Measurements from ENCODE around the gene GABPB1.
"Not testable (repeated sequence)": the region's sequence is repeated elsewhere in the genome, so short reads cannot be mapped to it uniquely, and the experiment has no call there.

The GABPB1 gene

DNA sequence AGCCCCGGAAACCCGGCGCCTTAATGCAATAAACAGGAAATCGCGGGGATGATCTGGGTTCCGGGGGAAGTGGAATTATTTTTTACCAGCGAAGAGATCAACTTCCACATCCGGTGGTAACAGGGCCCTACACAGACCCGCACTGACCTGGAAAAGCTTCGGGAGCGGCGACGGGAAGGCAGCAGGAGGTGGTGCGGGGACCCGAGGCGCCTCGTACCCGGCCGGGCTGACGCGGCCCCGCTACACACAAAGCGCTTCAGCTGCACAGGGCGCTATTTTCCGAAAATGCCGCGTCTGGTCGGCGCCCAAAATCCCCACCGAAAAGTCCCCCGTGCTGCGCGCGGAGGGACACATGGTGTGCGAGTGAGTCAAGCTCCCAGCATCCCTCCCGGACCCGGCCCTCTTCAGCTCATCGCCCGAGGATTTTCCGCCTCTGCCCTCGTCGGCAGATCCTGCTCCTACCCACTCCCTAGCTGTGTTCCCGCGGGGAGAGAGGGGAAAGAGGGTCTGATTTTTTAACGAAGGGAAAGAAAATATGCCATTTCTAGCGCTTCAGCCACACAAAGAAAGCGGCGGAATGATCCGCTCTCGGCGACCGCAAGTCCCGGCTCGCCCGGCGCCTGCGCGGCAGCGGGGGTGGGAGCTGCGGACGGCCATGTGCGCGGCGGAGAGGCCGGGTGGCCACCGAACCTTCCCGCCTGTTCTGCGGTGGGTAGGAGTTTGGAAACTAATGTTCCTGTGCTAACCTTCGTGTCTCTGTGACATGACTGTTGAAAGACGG is at the start of gene GABPB1:
GABPB1 (minus strand) TSS at position 361 of the 781 bp plus-strand sequence. CDS start 45,400 bp downstream, outside the sequence.
- peak; percentile 95 for DNase-seq

DNA sequence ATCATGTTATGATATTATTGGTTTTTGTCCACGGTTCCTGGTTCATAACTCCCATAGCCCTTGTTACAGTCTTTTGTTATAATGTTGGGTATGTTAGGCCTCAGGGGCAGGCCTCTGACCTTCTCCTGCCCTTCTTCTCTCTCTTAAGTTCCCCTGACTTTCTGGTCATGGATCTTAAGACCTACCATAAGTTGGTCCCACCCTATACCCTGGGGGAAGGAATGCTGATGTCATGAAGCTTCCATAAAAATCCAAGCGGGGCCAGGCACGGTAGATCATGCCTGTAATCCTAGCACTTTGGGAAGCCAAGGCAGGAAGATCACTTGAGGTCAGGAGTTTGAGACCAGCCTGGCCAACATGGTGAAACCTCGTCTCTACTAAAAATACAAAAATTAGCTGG is 36.6 kb upstream of the GABPB1 start:
- not testable (repeated sequence) for DNase-seq

DNA sequence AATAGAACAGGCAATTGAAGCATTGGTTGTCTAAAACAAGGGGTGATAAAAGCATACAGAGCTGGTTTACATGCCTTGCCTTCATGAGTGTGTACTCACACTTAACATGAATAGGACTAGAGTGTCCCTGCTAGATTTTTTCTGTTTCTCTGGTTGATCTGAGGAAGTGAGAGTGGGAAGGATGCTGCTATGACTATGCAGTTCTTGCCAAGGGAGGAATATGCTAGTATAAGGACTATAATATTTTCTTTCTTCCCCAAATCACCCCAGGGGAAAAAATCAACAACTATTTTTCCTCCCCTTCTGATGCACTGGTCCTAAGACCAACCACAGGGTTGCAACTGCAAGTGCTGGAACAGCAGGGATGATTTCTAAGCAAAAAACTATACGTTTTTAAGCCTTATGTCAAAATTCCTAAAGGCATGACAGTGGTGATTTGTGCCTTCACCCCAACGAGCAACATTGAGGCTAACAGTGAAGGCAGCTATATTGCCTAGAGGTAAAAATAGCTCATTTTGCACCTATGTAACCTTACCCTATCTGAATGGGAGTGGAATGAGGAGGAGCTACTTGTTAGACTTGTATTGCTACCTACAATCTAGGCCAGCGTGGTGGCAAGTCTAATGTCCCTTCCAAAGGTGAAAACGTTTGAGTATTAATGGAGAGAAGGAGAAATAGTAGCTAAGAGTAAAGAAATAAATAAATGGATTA is 35.7 kb upstream of the GABPB1 start:
- peak; percentile 29 for DNase-seq

DNA sequence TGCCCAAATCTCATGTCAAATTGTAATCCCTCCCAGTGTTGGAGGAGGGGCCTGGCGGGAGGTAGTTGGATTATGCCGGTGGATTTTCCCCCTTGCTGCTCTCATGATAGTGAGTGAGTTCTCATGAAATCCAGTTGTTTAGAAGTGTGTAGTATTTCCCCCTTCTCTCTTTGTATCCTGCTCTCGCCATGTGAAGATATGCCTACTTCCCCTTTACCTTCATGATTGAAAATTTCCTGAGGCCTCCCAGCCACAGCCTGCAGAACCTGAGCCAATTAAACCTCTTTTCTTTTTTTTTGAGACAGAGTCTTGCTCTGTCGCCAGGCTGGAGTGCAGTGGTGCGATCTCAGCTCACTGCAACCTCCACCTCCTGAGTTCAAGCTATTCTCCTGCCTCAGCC is 27.4 kb upstream of the GABPB1 start:
- peak; percentile 50 for DNase-seq

DNA sequence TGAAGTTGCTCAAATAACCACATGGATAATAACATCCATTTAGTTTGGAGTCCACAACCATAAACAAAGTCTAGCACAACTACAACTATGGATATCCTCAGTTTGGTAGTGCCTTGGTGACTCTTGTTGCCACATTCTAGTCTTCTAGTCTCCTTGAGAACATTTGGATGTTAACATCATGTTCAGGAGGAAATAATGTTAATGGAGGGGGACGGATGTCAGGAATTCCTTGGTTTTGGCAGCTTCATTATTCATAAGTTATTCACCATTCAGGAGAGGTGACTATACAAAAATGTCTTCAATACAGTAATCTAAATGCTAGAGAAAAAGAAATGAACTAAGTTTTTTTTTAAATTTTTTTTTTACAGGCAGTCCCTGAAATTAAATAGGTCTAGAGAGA is 26.4 kb upstream of the GABPB1 start:
- DNase-seq = no peak

DNA sequence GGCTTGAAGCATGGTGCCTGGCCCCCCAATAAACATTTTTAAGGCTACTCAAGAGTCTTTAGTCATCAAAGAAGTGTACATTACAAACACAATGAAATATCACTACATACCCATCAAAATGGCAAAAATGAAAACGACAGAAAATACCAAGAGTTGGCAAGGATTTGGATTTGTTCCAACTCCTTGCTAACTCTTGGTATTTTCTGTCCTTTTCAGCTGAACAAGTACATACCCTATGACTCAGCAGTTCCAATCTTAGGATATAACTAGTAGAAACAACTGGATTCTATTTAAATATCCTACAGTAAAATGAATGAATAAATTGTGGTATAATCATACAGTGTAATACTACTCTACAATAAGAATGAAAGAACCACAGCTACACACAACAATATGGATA is 25.1 kb upstream of the GABPB1 start:
- peak; percentile 24 for DNase-seq

DNA sequence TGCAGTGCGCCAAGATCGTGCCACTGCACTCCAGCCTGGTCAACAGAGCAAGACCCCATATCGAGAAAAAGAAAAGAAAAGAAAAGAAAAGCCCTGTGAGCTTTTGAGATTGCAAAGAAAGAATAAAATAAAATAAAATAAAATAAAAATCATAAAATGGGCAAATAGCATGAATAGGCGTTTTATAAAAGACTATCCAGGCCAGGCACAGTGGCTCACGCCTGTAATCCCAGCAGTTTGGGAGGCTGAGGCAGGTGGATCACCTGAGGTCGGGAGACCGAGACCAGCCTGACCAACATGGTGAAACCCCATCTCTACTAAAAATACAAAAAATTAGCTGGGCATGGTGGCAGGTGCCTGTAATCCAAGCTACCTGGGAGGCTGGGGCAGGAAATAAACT is 24.4 kb upstream of the GABPB1 start:
- DNase-seq = not testable (repeated sequence)

DNA sequence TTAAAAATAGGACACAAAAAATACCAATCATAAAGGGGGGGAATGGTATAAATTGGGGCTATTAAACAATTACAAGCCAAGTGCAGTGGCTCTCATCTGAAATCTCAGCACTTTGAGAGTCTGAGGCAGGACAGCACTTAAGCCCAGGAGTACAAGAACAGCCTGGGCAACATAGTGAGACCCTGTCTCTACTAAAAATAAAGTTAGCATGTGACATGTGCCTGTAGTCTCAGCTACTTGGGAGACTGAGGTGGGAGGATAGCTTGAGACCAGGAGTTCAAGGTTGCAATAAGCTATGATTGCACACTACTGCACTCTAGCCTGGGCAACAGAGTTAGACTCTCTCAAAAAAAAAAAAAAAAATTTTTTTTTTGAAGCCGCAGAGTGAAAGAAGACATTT is 23.8 kb upstream of the GABPB1 start:
- DNase-seq = no peak

DNA sequence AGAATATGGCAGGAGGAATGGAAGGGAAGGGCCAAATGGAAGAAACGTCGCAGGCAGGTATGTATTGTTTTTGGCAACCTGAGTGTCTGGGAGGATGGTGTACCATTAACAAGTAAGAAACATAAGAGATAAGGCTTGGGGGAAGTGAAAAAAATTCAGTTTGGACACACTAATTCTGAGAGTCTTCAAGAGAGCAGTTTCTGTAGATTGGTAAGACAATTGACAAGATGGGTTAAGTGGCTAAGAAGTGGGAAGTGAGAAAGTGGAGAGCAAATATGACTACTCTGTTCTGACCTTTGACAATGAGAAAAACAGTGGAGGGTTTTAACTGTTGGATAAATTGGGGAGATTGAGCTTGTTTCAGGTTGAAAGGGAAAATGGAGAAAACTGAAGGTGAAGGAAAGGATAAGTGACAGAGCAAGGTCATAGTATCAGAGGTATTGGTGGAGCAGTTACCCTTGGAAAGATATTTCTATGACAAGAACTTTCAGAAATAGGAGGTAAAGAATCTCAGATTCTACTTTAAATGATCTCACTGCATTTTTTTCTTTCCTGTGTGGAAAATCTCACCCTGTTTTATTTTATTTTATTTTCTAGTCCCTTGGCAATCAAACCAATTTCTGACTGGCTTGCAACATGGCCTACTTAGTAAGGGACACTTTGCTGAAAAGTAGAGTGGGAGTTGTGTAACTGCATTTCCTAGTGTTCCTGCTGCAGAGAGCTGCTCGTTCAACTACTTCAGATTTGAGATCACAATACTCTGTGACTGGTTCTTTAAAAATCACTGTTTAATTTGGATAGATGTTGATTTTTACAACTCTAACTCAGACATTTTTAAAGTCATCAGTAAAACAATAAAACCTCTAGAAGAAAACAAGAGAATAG is 23.1 kb upstream of the GABPB1 start:
- DNase-seq = peak; percentile 10

DNA sequence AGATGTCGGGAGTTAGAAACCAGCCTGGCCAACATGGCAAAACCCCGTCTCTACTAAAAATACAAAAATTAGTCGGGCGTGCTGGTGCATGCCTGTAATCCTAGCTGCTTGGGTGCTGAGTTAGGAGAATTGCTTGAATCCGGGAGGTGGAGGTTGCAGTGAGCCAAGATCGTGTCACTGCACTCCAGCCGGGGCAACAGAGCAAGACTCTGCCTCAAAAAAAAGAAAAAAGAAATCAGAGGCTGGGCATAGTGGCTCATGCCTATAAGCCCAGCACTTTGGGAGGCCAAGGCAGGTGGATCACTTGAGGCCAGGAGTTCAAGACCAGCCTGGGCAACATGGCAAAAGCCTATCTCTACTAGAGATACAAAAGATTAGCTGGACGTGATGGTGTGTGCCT is 14.6 kb upstream of the GABPB1 start:
- DNase-seq = not testable (repeated sequence)

DNA sequence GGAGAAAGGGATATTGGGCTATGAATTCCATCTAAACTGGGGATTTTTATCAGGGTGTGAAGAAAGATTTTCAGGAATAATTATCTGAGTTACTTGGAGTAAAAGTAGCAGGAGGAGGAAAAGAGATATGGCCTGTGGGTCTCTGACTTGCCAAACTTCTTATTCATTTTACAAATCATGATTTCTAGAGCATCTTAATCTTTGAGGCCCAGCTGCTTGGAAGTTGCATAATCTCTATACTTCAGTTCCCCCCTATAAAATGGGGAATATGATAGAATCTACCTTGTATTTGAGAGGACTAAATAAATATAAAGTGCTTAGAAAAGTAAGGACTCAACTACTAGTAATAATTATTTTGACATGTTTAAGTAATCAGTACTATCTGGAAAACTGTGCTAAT is 11.0 kb upstream of the GABPB1 start:
- DNase-seq = peak; percentile 74

DNA sequence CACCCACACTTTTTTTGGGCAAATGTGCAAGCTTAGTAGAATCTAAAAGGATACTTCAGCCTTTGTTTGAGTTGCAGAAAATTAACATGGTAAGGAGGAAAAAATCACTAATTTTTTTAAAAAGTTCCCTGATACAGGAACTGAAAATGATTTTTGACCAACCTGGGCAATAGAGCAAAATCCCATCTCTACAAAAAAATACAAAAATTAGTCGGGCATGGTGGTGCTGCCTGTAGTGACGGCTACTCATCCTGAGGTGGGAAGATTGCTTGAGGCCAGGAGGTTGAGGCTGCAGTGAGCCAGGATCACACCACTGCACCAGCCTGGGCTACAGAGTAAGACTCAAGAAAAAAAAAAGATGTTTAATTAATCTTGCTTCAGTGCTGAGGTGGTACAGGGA is 10.6 kb upstream of the GABPB1 start:
- no peak for DNase-seq

DNA sequence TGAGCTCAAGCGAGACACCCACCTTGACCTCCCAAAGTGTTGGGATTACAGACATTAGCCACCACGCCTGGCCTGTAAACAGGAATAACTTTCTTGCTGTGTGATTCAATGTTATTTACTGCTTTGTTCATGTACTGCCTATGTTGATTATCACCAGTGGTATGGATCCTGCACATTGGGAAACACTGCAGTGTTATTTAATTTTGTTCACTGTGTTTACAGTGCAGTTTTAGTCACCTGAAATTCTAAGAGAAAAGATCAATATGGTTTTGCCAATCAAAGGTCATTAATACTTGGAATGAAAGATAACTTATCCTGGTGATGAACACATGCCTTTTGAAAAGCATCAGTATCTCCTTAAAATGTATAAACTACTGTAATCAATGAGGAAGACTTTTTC is 8.6 kb upstream of the GABPB1 start:
- DNase-seq = no peak

DNA sequence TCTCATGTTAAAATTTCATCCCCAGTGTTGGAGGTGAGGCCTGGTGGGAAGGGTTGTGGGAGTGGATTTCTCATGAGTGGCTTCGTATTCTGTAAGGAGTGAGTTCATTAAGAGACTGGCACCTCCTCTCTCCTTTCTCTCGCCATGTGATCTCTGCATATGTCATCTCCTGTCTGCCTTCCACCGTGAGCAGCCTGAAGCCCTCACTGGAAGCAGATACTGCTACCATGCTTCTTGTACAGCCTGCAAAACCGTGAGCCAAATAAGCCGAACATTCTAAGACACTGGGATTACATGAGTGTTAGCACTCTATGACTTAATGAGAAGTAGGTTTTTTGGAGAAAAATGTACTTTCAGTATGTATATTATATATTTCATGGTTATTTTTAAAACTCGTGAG is 6.8 kb upstream of the GABPB1 start:
- no peak for DNase-seq

DNA sequence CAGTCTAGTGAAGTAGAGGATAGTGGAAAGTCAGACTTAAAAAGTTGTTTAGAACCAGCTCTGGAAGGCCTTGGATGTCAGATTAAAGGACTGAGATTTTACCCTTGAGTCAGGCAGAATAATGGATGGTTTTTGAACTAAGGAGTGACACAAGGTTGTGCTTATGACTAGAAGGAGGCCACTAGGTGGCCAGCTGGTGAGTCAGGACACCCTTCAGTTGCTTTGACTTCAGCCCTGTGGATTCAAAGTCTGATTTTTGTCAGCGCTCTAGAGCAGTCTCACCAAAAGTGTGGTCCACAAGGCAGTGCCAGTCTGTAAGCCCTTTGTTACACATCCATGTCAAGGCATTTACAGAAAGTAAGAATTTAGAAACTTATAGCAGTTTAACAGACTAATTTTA is 3.8 kb upstream of the GABPB1 start:
- peak; percentile 84 for DNase-seq

DNA sequence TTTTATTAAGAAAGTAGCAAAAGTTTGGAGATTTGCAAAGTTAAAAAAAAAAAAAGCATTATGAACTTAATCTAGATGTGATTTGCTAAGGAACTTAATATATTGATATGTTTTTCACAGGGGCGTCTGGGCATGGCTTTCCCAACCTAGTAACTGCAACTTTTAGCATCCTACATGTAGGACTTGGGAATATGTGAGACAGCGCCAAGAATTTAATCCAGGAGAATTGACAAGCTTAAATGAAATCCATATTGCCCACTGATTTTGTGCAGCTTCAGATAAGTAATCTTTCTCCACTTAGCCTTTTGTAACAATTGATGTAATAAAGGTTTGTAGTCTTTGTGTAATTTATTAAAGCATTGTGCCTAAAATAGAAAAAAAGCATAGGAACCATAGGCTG is 982 bp upstream of the GABPB1 start:
- no peak for DNase-seq

DNA sequence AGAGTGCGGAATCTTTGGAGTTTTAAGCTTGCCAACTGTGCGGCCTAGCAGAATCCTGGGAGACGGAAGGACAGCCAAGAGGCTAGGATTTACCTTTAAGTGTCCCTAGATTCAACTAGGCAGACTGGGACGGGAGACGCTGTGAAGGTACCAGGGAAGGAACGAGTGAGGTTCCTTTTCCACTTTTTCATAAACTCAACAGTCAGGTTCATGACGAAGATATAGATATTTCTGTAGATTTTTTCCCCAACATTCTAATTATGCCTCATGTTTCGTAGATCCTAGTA is 564 bp upstream of the GABPB1 start:
- DNase-seq = no peak

DNA sequence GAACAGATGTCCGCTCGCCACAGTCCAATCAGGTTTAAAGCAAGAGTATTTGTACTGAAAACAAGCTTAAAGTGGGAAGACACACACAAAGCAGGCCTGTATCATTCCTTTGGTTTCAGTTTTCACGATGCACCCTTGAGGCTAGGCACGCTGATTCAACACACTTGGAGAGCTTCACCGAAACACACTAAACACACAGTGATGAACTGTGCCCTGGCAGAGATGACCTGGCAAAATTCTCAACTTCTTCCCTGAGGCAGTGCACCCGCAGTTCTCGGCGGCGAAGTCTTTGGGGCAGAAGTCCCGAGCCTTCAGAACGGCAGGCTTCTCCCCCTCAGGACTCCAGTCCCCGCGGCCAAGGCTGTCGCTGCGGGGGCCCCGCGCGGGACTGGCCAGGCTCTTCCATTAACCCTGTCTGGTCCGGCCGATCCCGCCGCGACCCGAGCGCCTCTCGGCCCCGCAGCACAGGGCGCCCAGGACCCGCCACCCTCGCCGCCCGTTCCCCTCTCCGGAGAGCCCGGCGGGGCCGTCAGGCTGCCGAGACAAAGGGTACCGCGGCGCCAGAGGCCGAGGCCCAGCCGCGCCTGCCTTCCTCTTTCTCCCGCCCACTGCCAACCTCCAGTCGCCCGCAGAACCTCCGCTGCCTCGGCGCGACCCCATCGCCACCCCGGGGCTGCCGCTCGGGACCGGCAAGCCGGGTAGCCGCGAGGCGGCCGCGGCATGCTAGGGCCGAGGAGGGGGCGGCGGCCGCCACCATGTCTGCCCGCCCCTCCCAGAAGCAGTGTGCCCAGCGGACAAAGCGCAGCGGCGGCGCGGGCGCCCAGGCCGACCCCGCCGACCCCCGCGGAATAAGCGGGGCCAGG is 792 bp downstream of the GABPB1 start:
- peak; percentile 92 for DNase-seq

DNA sequence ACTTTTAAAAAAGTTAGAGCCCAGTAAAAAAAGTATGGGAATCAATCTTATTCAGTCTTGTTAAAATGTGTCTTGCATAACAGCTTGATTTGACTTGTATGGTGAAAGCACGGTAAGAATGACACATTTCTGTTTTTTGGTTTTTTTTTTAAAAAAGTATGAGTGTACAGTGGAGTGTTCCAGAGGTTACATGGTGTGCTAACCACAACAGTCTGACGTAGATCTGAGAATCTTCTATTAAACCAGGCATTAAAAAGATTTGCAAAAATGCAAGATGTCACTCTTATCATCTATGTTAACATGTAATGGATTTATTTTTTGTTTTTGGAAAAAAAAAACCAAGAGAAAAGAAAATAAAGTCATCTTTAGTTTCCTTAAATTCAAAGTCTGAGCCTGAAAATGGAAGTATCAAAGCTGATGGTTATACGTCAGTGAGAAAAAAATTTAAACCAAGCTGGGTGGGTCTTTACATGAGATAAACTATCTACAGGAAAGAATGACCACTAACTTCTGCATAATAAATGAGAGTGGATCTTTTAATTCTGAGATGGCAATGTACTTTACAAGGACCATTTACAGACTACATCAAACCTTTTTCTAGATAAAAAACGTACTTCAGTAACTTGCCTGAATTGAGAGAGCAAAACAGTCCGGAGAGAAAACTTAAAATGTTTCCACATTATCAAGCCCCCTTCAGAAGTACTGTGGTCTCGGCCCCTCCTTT is 1.6 kb downstream of the GABPB1 start:
- peak; percentile 88 for DNase-seq

DNA sequence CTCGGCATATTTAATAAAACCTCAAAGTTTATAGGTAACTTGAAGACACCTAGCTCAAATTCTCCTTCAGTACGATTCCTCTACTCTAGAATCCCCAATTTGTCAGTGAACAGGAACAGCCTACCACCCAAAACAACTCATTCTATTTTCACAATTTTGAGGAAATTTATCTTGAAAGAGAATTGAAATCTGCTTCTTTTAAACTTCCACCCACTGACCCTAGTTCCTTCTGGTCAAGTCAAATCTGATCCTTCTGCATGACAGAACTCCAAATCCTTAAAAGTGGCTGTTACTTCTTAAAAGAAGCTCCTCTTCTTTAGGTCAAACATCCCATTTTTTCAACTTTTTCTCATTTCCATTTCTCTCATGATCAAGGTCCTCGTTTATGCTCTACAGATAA is 4.4 kb downstream of the GABPB1 start:
- no peak for DNase-seq

DNA sequence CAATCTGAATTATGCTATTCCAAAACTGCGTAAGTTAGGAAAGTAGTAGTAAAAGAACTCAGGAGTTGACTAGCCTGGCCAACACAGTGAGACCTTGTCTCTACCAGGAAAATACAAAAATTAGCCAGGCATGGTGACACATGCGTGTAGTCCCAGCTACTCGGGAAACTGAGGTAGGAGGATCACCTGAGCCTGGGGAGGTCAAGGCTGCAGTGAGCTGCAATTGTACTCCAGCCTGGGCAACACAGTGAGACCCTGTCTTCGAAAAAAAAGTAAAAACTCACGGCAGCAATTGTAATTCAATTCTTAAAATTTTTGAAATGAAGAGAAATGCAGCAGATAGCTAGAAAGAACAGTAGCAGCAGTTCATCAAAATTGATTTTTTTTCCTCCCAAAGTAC is 9.7 kb downstream of the GABPB1 start:
- DNase-seq = no peak

DNA sequence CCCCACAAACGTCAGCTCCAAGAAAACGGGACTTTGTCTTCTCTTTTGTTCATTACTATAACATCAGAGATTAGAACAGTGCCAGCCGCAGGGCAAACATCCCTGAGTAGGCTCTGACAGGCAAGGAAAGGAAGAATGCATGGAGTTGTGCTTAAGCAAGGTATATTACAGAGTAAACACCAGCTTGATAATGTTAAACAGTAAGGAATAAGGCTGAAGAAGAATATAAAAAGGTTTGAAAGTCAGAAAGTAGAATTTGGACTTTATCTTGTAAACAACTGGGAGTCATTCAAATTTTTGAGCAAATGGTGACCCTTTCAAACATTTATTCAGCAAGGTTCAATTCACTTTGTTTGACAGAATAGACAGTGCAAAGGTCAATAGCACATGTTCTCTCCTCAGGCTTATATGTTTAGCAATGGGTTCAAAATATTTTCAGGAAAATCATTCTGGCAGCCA is 11.0 kb downstream of the GABPB1 start:
- DNase-seq = no peak
